ENCODE measurements around the gene FRMD1. TPM values are rescaled to one million over a fixed set of nuclear protein-coding genes. Genes with fewer than 3 reads are reported as not detected.

FRMD1 gene
- total RNA-seq, 6 donors from 2014 or later, result not detected

- WGBS, 2 donors, result 78 to 85% methylated on average over 20 to 22 of the region's 22 CpGs
- Histone ChIP-seq H3K27ac (no peak overlapping the region), H3K4me1 (no peaks in the 10 kb centered on the region), H3K4me3 (no peak overlapping the region), H3K27me3 (no peaks in the 10 kb centered on the region), H3K9me3 (no peaks in the 10 kb centered on the region), H3K36me3 (no peaks in the 10 kb centered on the region)
- DNase-seq (peak; percentile 14 to 30), ATAC-seq (ENCODE audit: low FRiP score in 2 of 2) (no peak)
- TF ChIP-seq CTCF (IDR thresholded peaks at IDR 0.05) (no peak), EP300 (IDR thresholded peaks at IDR 0.05) (no peak), POLR2A (IDR thresholded peaks at IDR 0.05) (no peak), POLR2AphosphoS5 (IDR thresholded peaks at IDR 0.05) (no peak)
Observed at GRCh38 chr6:168125429-168126001, 46.5 kb upstream of the FRMD1 start.

GRCh38 chr6:168124921-168125320 lies 45.9 kb upstream of the FRMD1 start:
- H3K27me3 ChIP-seq, result no peaks in the 10 kb centered on the region
- no peaks in the 10 kb centered on the region for H3K36me3 ChIP-seq
- H3K27ac ChIP-seq, result no peak overlapping the region
- WGBS, 2 donors, result 86 to 89% methylated on average over 8 to 11 of the region's 11 CpGs
- no peak for TF ChIP-seq CTCF (IDR thresholded peaks at IDR 0.05)
- TF ChIP-seq POLR2A (IDR thresholded peaks at IDR 0.05), result no peak
- TF ChIP-seq POLR2AphosphoS5 (IDR thresholded peaks at IDR 0.05), result no peak
- no peak for TF ChIP-seq EP300 (IDR thresholded peaks at IDR 0.05)
- H3K4me3 ChIP-seq, result no peak overlapping the region
- DNase-seq (peak; percentile 16 to 27), ATAC-seq (ENCODE audit: low FRiP score in 2 of 2) (no peak)
- H3K9me3 ChIP-seq, result no peaks in the 10 kb centered on the region
- no peaks in the 10 kb centered on the region for H3K4me1 ChIP-seq

DNA sequence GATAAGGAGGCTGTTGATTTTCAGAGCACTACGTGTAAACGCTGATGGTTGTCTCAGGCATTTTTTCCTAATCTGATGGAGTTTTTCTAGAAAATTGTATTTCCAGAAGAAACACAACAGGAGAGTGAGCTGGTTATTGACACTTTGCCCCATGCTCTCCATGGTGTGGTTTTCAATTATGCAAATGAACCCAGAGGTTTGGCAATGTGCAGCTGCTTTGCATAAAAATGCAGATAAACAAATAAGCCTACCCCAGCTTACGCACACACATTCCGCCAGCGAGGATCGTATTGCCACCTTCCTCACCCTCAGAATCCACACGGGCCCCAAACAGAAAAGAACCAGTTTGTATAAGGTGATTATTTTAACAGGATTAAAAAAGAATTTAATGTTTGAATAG lies 45.1 kb upstream of the FRMD1 start:
- WGBS, 2 donors, result 89 to 90% methylated on average over 7 of the region's 7 CpGs
- H3K27ac ChIP-seq, result no peak overlapping the region
- ATAC-seq (ENCODE audit: low FRiP score in 2 of 2), result no peak
- no peaks in the 10 kb centered on the region for H3K4me1 ChIP-seq
- TF ChIP-seq CTCF (IDR thresholded peaks at IDR 0.05), result no peak
- no peak for TF ChIP-seq POLR2A (IDR thresholded peaks at IDR 0.05)
- no peak for TF ChIP-seq EP300 (IDR thresholded peaks at IDR 0.05)
- TF ChIP-seq POLR2AphosphoS5 (IDR thresholded peaks at IDR 0.05), result no peak
- H3K36me3 ChIP-seq, result no peaks in the 10 kb centered on the region
- DNase-seq, result peak in 1 of 2 donors; percentile 8
- no peaks in the 10 kb centered on the region for H3K9me3 ChIP-seq
- no peaks in the 10 kb centered on the region for H3K27me3 ChIP-seq
- H3K4me3 ChIP-seq, result no peak overlapping the region

GRCh38 chr6:168123165-168123911 lies 44.3 kb upstream of the FRMD1 start:
- no peak for TF ChIP-seq POLR2AphosphoS5 (IDR thresholded peaks at IDR 0.05)
- TF ChIP-seq CTCF (IDR thresholded peaks at IDR 0.05), result no peak
- no peak for TF ChIP-seq EP300 (IDR thresholded peaks at IDR 0.05)
- no peak for TF ChIP-seq POLR2A (IDR thresholded peaks at IDR 0.05)
- 73 to 86% methylated on average over 8 of the region's 8 CpGs for WGBS, 2 donors
- Histone ChIP-seq H3K27me3 (no peaks in the 10 kb centered on the region), H3K36me3 (no peaks in the 10 kb centered on the region), H3K4me3 (no peak overlapping the region), H3K4me1 (no peaks in the 10 kb centered on the region), H3K9me3 (no peaks in the 10 kb centered on the region), H3K27ac (no peak overlapping the region)
- peak in 1 of 2 donors; percentile 10 for DNase-seq
- ATAC-seq (ENCODE audit: low FRiP score in 2 of 2), result no peak

All from upper lobe of left lung (tissue), 6 donors.